PC-9 (cell line): ENCODE data around the gene GUCY2D. TPM values are rescaled to one million over a fixed set of nuclear protein-coding genes. Genes with fewer than 3 reads are reported as not detected.

Source experiments
- BruUV-seq: library from RNA; stranded (reverse); fragments of 400-500 nt; replicated peaks from 2 replicates; lab custom pipeline; 2021; lab: Mats Ljungman, UMichigan
- CTCF ChIA-PET: fragments of 300-600 bp; sonication (Branson Sonifier 250); formaldehyde crosslinking; loops from one replicate; lab custom pipeline; 2022; ENCODE audit warnings: antibody characterized with exemption; lab: Charles Lee
- POLR2A ChIA-PET: fragments of 300-600 bp; sonication (Branson Sonifier 250); formaldehyde crosslinking; loops from one replicate; lab custom pipeline; 2022; ENCODE audit warnings: antibody characterized with exemption; ENCODE audit not compliant: unreplicated experiment; lab: Charles Lee
- DNase-seq, 2 experiments: peaks; one replicate each; pipeline versions ENCODE4 v3.0.0 to v3.0.0-alpha.2; 2015 to 2022; ENCODE audit warnings: mixed read lengths in 1 of 2
- H2AFZ ChIP-seq: fragments of 200-600 bp; sonication (generic); 2 replicates; pipeline ENCODE4 v1.8.1; 2017; ENCODE audit warnings: antibody characterized with exemption
- H3F3A ChIP-seq: fragments of 200-600 bp; sonication (generic); 2 replicates; pipeline ENCODE4 v1.8.1; 2017; ENCODE audit warnings: antibody characterized with exemption, mild to moderate bottlenecking, low read depth; ENCODE audit not compliant: insufficient read depth
- H3K27ac ChIP-seq: fragments of 200-600 bp; sonication (generic); 2 replicates; pipeline ENCODE4 v1.6.1; 2016; ENCODE audit warnings: mixed run types
- H3K27me3 ChIP-seq: fragments of 200-600 bp; sonication (generic); 2 replicates; pipeline ENCODE4 v1.6.1; 2016; ENCODE audit warnings: low read depth, mixed run types; ENCODE audit not compliant: insufficient read depth
- H3K36me3 ChIP-seq: fragments of 200-600 bp; sonication (generic); 2 replicates; pipeline ENCODE4 v1.6.1; 2016; ENCODE audit warnings: low read depth, mixed run types
- H3K4me1 ChIP-seq: fragments of 200-600 bp; sonication (generic); replicated peaks from 2 replicates; pipeline ENCODE4 v1.6.1; 2016; ENCODE audit warnings: mixed run types; ENCODE audit not compliant: insufficient read depth
- H3K4me2 ChIP-seq: fragments of 200-600 bp; sonication (generic); 2 replicates; pipeline ENCODE4 v1.6.1; 2017; ENCODE audit warnings: mixed run types
- H3K4me3 ChIP-seq: fragments of 200-600 bp; sonication (generic); 2 replicates; pipeline ENCODE4 v1.6.1; 2016; ENCODE audit warnings: mixed run types
- H3K79me2 ChIP-seq: fragments of 200-600 bp; sonication (generic); 2 replicates; pipeline ENCODE4 v1.6.1; 2017; ENCODE audit warnings: low read depth, mixed run types
- H3K9me2 ChIP-seq: fragments of 200-600 bp; sonication (generic); 2 replicates; pipeline ENCODE4 v1.8.1; 2017; ENCODE audit warnings: mild to moderate bottlenecking; ENCODE audit not compliant: insufficient read depth
- H3K9me3 ChIP-seq: fragments of 200-600 bp; sonication (generic); 2 replicates; pipeline ENCODE4 v1.8.1; 2016; ENCODE audit warnings: low read depth; ENCODE audit not compliant: insufficient read depth
- H4K20me1 ChIP-seq: fragments of 200-600 bp; sonication (generic); 2 replicates; pipeline ENCODE4 v1.8.1; 2017; ENCODE audit not compliant: insufficient read depth
- CTCF ChIP-seq: fragments of 200-600 bp; sonication (generic); conservative IDR thresholded peaks from 2 replicates; pipeline ENCODE4 v1.6.1; 2017; ENCODE audit warnings: mixed run types, antibody characterized with exemption, mild to moderate bottlenecking, moderate library complexity
- EZH2 ChIP-seq: fragments of 200-600 bp; sonication (generic); IDR thresholded peaks from 2 replicates; pipeline ENCODE4 v1.8.0; 2017; ENCODE audit warnings: antibody characterized with exemption, low read depth
- intact Hi-C: fragments of 100-400 bp; cut with micrococcal nuclease; formaldehyde crosslinking; loops from one replicate; pipeline ENCODE4 v1.10.0; 2022; ENCODE audit not compliant: unreplicated experiment
- total RNA-seq: library from RNA; stranded (reverse); gene quantifications from 2 replicates; pipeline ENCODE4 v1.2.3, GENCODE V29; 2021

GUCY2D gene
- total RNA-seq, 1 experiment from 2014 or later = 0.79 TPM

- intact Hi-C loops = loop anchor here (1.0 kb wide), 2 partner anchors 25 to 41 kb away; no protein-coding TSS in a partner anchor
Observed at GRCh38 chr17:8015957-8016631, 13.7 kb downstream of the GUCY2D start.

GRCh38 chr17:8016632-8017424 lies 14.4 kb downstream of the GUCY2D start:
- Histone ChIP-seq H3K4me3 (peak overlapping the region; percentile 50), H3K9me3 (no peaks in the 10 kb centered on the region), H3K9me2 (no peaks in the 10 kb centered on the region), H3K4me1 (no peaks in the 10 kb centered on the region), H2AFZ (peak overlapping the region; percentile 79), H3K27me3 (no peaks in the 10 kb centered on the region), H4K20me1 (no peaks in the 10 kb centered on the region), H3K27ac (no peak overlapping the region), H3F3A (0 out of 2 replicates have a peak, but pooled peaks cover 3% of the 10 kb centered on the region), H3K79me2 (no peaks in the 10 kb centered on the region), H3K36me3 (no peaks in the 10 kb centered on the region), H3K4me2 (peak overlapping the region; percentile 82)
- DNase-seq = peak; percentile 35 to 68
- ChIA-PET POLR2A (interaction anchor here (0.6 to 0.7 kb wide), 2 partner anchors 84 to 157 kb away, joined by 4 to 6 read pairs; no protein-coding TSS in a partner anchor), CTCF (interaction anchor here (1.5 to 2.5 kb wide), 2 partner anchors 25 to 27 kb away, joined by 4 to 9 read pairs; no protein-coding TSS in a partner anchor)
- intact Hi-C loops = loop anchor here (1.0 kb wide), 2 partner anchors 24 to 40 kb away; no protein-coding TSS in a partner anchor
- TF ChIP-seq CTCF (peak; percentile 70), EZH2 (no peak)
- no TSS peak for BruUV-seq

More at GRCh38 chr17:8015957-8016631, 13.7 kb downstream of the GUCY2D start:
- CTCF ChIA-PET = interaction anchor here (0.5 to 2.5 kb wide), 3 partner anchors 25 to 248 kb away, joined by 4 to 9 read pairs (median 5); no protein-coding TSS in a partner anchor
- H3K27me3 ChIP-seq = no peaks in the 10 kb centered on the region
- peak in 1 of 2 experiments; percentile 47 for DNase-seq
- peak overlapping the region; percentile 82 for H3K4me2 ChIP-seq
- BruUV-seq = no TSS peak
- no peaks in the 10 kb centered on the region for H3K4me1 ChIP-seq
- H4K20me1 ChIP-seq = no peaks in the 10 kb centered on the region
- no peaks in the 10 kb centered on the region for H3K36me3 ChIP-seq
- POLR2A ChIA-PET = interaction anchor here (0.6 to 0.7 kb wide), 3 partner anchors 83 to 279 kb away, joined by 3 to 6 read pairs (median 4); partner anchors contain the start of gene SLC25A35
- H3K9me3 ChIP-seq = no peaks in the 10 kb centered on the region
- H3K27ac ChIP-seq = no peak overlapping the region
- H3K4me3 ChIP-seq = peak overlapping the region; percentile 50
- peak overlapping the region; percentile 79 for H2AFZ ChIP-seq
- no peaks in the 10 kb centered on the region for H3K79me2 ChIP-seq
- no peaks in the 10 kb centered on the region for H3K9me2 ChIP-seq
- TF ChIP-seq CTCF = no peak
- no peak for TF ChIP-seq EZH2
- 0 out of 2 replicates have a peak, but pooled peaks cover 3% of the 10 kb centered on the region for H3F3A ChIP-seq

- H3K9me3 ChIP-seq = no peaks in the 10 kb centered on the region
- TF ChIP-seq EZH2 (no peak), CTCF (no peak)
- no peaks in the 10 kb centered on the region for H3K79me2 ChIP-seq
- BruUV-seq = no TSS peak
- no peak overlapping the region for H2AFZ ChIP-seq
- H4K20me1 ChIP-seq = no peaks in the 10 kb centered on the region
- DNase-seq = no peak
- no peak overlapping the region for H3K27ac ChIP-seq
- H3K4me1 ChIP-seq = no peaks in the 10 kb centered on the region
- POLR2A ChIA-PET = no interaction called here
- CTCF ChIA-PET = interaction anchor here (0.6 to 1.5 kb wide), 3 partner anchors 23 to 391 kb away, joined by 3 to 7 read pairs (median 5); partner anchors contain the start of gene SAT2
- intact Hi-C loops = no loop called here
- no peaks in the 10 kb centered on the region for H3K27me3 ChIP-seq
- no peaks in the 10 kb centered on the region for H3K9me2 ChIP-seq
- H3K4me2 ChIP-seq = no peak overlapping the region
- H3F3A ChIP-seq = 0 out of 2 replicates have a peak, but pooled peaks cover 3% of the 10 kb centered on the region
- H3K4me3 ChIP-seq = no peak overlapping the region
- no peaks in the 10 kb centered on the region for H3K36me3 ChIP-seq
Observed at GRCh38 chr17:8018436-8018835, 16.0 kb downstream of the GUCY2D start.
